ENCODE measurements around the gene ROMO1. TPM values are rescaled to one million over a fixed set of nuclear protein-coding genes. Genes with fewer than 3 reads are reported as not detected.

Gene ROMO1
- total and polyA plus RNA-seq, 2 experiments from 2014 or later: 152 to 881 TPM

- H3K4me2 ChIP-seq: peak overlapping the region; percentile 99
- Mint-ChIP-seq H3K27me3 (ENCODE audit: insufficient read depth, low read depth, poor library complexity) (peaks cover 14% of the 10 kb centered on the region), H3K9me3 (no peaks in the 10 kb centered on the region), H3K4me1 (peaks cover 17% of the 10 kb centered on the region), H3K4me3 (peak overlapping the region; percentile 88), H3K27ac (no peak overlapping the region), H3K36me3 (ENCODE audit: low read depth) (peaks cover 33% of the 10 kb centered on the region)
- H3K27ac ChIP-seq (ENCODE audit: low read depth): peak overlapping the region; percentile 74; the same call in 1 of the 2 replicates
- peak; percentile 27 for ATAC-seq
- peaks cover 48% of the 10 kb centered on the region for H3F3A ChIP-seq (replicated peaks; ENCODE audit: low read depth)
- no peaks in the 10 kb centered on the region for H3K9me2 ChIP-seq (ENCODE audit: insufficient read depth)
- TF ChIP-seq NANOG (IDR thresholded peaks at IDR 0.05; ENCODE audit: borderline replicate concordance): no peak
- TF ChIP-seq EZH2 (IDR thresholded peaks at IDR 0.05; ENCODE audit: low read depth, unreplicated experiment): no peak
- no peak for TF ChIP-seq STAT1 (IDR thresholded peaks at IDR 0.05; ENCODE audit: unreplicated experiment)
- no peak for TF ChIP-seq EZH2phosphoT487 (IDR thresholded peaks at IDR 0.05; ENCODE audit: unreplicated experiment)
- no peak for TF ChIP-seq CREB1 (CRISPR knock-in tag; IDR thresholded peaks at IDR 0.05; ENCODE audit: low read depth)
- TF ChIP-seq JUNB (IDR thresholded peaks at IDR 0.05; ENCODE audit: unreplicated experiment): no peak
- TF ChIP-seq ZNF114 (CRISPR knock-in tag; IDR thresholded peaks at IDR 0.05): no peak
- TF ChIP-seq REST (IDR thresholded peaks at IDR 0.05; ENCODE audit: unreplicated experiment): no peak
- TF ChIP-seq POLR2AphosphoS5 (IDR thresholded peaks at IDR 0.05; ENCODE audit: low read depth): no peak
- TF ChIP-seq ETS1 (IDR thresholded peaks at IDR 0.05): no peak
- no peak for TF ChIP-seq CTCF (conservative IDR thresholded peaks at IDR 0.05; ENCODE audit: low read depth in 2 of 2)
- TF ChIP-seq ZNF462 (CRISPR knock-in tag; IDR thresholded peaks at IDR 0.05): no peak
- TF ChIP-seq ZNF331 (CRISPR knock-in tag; IDR thresholded peaks at IDR 0.05; ENCODE audit: low read depth): no peak
- H4K20me1 ChIP-seq (replicated peaks; ENCODE audit: insufficient read depth): peaks cover 7% of the 10 kb centered on the region; the same call in 1 of the 2 replicates
- H3K79me2 ChIP-seq (replicated peaks; ENCODE audit: insufficient read depth): peaks cover 11% of the 10 kb centered on the region
- DNase-seq (ENCODE audit: low spot score): peak; percentile 44
- peaks cover 12% of the 10 kb centered on the region for H3K4me1 ChIP-seq (ENCODE audit: insufficient read depth)
- H3K36me3 ChIP-seq (ENCODE audit: insufficient read depth): peaks cover 4% of the 10 kb centered on the region
- H2AFZ ChIP-seq: peak overlapping the region; percentile 100
- H3K27me3 ChIP-seq (ENCODE audit: insufficient read depth): no peaks in the 10 kb centered on the region
- peak overlapping the region; percentile 99 for H3K4me3 ChIP-seq
Observed at GRCh38 chr20:35698298-35699126, 693 bp upstream of the ROMO1 start.

Measured in GM23338 (cell line).